ENCODE measurements around the gene RNMT.

- TF ChIP-seq, protein P1, sequence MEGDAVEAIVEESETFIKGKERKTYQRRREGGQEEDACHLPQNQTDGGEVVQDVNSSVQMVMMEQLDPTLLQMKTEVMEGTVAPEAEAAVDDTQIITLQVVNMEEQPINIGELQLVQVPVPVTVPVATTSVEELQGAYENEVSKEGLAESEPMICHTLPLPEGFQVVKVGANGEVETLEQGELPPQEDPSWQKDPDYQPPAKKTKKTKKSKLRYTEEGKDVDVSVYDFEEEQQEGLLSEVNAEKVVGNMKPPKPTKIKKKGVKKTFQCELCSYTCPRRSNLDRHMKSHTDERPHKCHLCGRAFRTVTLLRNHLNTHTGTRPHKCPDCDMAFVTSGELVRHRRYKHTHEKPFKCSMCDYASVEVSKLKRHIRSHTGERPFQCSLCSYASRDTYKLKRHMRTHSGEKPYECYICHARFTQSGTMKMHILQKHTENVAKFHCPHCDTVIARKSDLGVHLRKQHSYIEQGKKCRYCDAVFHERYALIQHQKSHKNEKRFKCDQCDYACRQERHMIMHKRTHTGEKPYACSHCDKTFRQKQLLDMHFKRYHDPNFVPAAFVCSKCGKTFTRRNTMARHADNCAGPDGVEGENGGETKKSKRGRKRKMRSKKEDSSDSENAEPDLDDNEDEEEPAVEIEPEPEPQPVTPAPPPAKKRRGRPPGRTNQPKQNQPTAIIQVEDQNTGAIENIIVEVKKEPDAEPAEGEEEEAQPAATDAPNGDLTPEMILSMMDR (IDR thresholded peaks at IDR 0.05; ENCODE audit: low read length): no peak
- TF ChIP-seq EZH2phosphoT487 (IDR thresholded peaks at IDR 0.05; ENCODE audit: low read length): no peak
These were observed 12.9 kb upstream of the RNMT start for GRCh38 chr18:13713455-13714055.
